Muscle of arm (tissue), 14 donors: ENCODE results near the gene SPATA25. TPM values are rescaled to one million over a fixed set of nuclear protein-coding genes. Genes with fewer than 3 reads are reported as not detected.
"Not testable (repeated sequence)": the region's sequence is repeated elsewhere in the genome, so short reads cannot be mapped to it uniquely, and the experiment has no call there.

ENCODE experiments used
- DNase-seq: peaks from one replicate; pipeline ENCODE4 v3.0.0-alpha.2; 2013
- long read RNA-seq, 11 donors: transcript quantifications; one replicate each; lab custom pipeline, GENCODE V29; 2026
- polyA plus RNA-seq, 12 donors: library from polyadenylated mRNA; unstranded; fragments of 120-200 nt; gene quantifications; one replicate each; pipeline ENCODE4 v1.2.1, GENCODE V29; 2013; ENCODE audit not compliant: insufficient read length in 12 of 12

SPATA25 gene
- 10 to 100 TPM in 1 of 12 donors, 1 to 10 TPM in 10, not detected in 1; 2.9 to 17.1 (median 6.7) TPM for polyA plus RNA-seq
- long read RNA-seq, donor 1, partial matches to known transcripts = 0 of 1 reads
- long read RNA-seq, donor 1, other reads (novel, unspliced or antisense) = 0 of 1 reads
- long read RNA-seq, donor 2 = 0 reads
- long read RNA-seq, donor 3 = 0 reads
- long read RNA-seq, donor 4 = 0 reads
- long read RNA-seq, donor 5 = 0 reads
- long read RNA-seq, donor 6 = 0 reads
- long read RNA-seq, donor 7 = 0 reads
- long read RNA-seq, donor 8 = 0 reads
- long read RNA-seq, donor 9 = 0 reads
- long read RNA-seq, donor 10 = 0 reads
- long read RNA-seq, donor 11 = 0 reads

- DNase-seq = no peak
Measured at GRCh38 chr20:45887346-45887715, at the start of gene SPATA25. TSS of gene SPATA25 (minus strand) at chr20:45887622. CDS start at chr20:45887590, 32 bp downstream.

GRCh38 chr20:45935416-45936046 is 48.1 kb upstream of the SPATA25 start:
- DNase-seq = no peak

GRCh38 chr20:45934586-45935415 is 47.4 kb upstream of the SPATA25 start, which contains the start of gene PCIF1:
TSS of gene PCIF1 (plus strand) at chr20:45934683. CDS start at chr20:45939000, 4,317 bp downstream.
- peak; percentile 100 for DNase-seq

GRCh38 chr20:45934046-45934585 is 46.7 kb upstream of the SPATA25 start:
- peak; percentile 77 for DNase-seq

GRCh38 chr20:45933266-45934045 is 46.0 kb upstream of the SPATA25 start:
- DNase-seq = peak; percentile 61

- DNase-seq = not testable (repeated sequence)
Measured at GRCh38 chr20:45931680-45932079, 44.3 kb upstream of the SPATA25 start.

GRCh38 chr20:45927071-45927878 is 39.9 kb upstream of the SPATA25 start:
- DNase-seq = no peak

GRCh38 chr20:45926731-45927070 is 39.3 kb upstream of the SPATA25 start:
- DNase-seq = no peak

GRCh38 chr20:45925821-45926506 is 38.5 kb upstream of the SPATA25 start:
- no peak for DNase-seq

GRCh38 chr20:45924391-45925261 is 37.2 kb upstream of the SPATA25 start:
- no peak for DNase-seq

GRCh38 chr20:45921337-45922189 is 34.1 kb upstream of the SPATA25 start:
- DNase-seq = no peak

GRCh38 chr20:45920462-45921336 is 33.3 kb upstream of the SPATA25 start:
- DNase-seq = no peak

GRCh38 chr20:45919542-45920399 is 32.3 kb upstream of the SPATA25 start:
- DNase-seq = peak; percentile 79

- DNase-seq = no peak
Measured at GRCh38 chr20:45918779-45919537, 31.5 kb upstream of the SPATA25 start.

- peak; percentile 43 for DNase-seq
Measured at GRCh38 chr20:45918182-45918737, 30.8 kb upstream of the SPATA25 start.
